Central memory CD4-positive, alpha-beta T cell (primary cell): ENCODE results near the gene MAGED4B.
"Not testable (repeated sequence)": the region's sequence is repeated elsewhere in the genome, so short reads cannot be mapped to it uniquely, and the experiment has no call there.

Source experiments
- DNase-seq: peaks from one replicate; pipeline ENCODE4 v3.0.0; 2022
- total RNA-seq, 3 experiments: gene quantifications; one replicate each; lab custom pipeline; 2026; lab: John Stamatoyannopoulos, UW

The MAGED4B gene
- total RNA-seq: 0 reads per million in 3 experiments

- DNase-seq: not testable (repeated sequence)
Measured at GRCh38 chrX:52068666-52069640, at the start of gene MAGED4B. TSS of gene MAGED4B (minus strand) at chrX:52069183. CDS start at chrX:52068172, 1,011 bp downstream.

- DNase-seq: no peak
Measured at GRCh38 chrX:52118262-52118661, 49.3 kb upstream of the MAGED4B start.

GRCh38 chrX:52082578-52082977 lies 13.6 kb upstream of the MAGED4B start:
- no peak for DNase-seq

GRCh38 chrX:52078131-52078530 lies 9.1 kb upstream of the MAGED4B start:
- DNase-seq: no peak

GRCh38 chrX:52042288-52042687 lies 26.7 kb downstream of the MAGED4B start:
- not testable (repeated sequence) for DNase-seq

GRCh38 chrX:52034211-52034610 lies 34.8 kb downstream of the MAGED4B start:
- no peak for DNase-seq

- no peak for DNase-seq
Measured at GRCh38 chrX:52031371-52031770, 37.6 kb downstream of the MAGED4B start.

GRCh38 chrX:52015794-52016193 lies 53.2 kb downstream of the MAGED4B start:
- no peak for DNase-seq
